BE2C (cell line): ENCODE results near the gene ECE2.

ENCODE experiments used
- DNase-seq: peaks from one replicate; pipeline ENCODE4 v3.0.0-alpha.2; 2020
- H3K27me3 ChIP-seq: fragments of 250-450 bp; sonication (Bioruptor Pico); 2 replicates; pipeline ENCODE4 v1.5.1; 2020; ENCODE audit warnings: mild to moderate bottlenecking
- H3K36me3 ChIP-seq: fragments of 250-450 bp; sonication (Bioruptor Pico); 2 replicates; pipeline ENCODE4 v1.5.1; 2020; ENCODE audit warnings: mild to moderate bottlenecking
- H3K4me1 ChIP-seq: fragments of 250-450 bp; sonication (Bioruptor Pico); 2 replicates; pipeline ENCODE4 v1.5.1; 2020
- H3K4me3 ChIP-seq: 2 replicates; pipeline ENCODE4 v1.5.1; 2011; ENCODE audit warnings: low read depth, low read length
- H3K9me3 ChIP-seq: fragments of 250-450 bp; sonication (Bioruptor Pico); 2 replicates; pipeline ENCODE4 v1.5.1; 2020
- TF ChIP-seq, protein P1 (sequence below): IDR thresholded peaks from 2 replicates; pipeline ENCODE4 v1.5.1; 2012; ENCODE audit warnings: mild to moderate bottlenecking, low read depth, low read length

Gene ECE2

DNA sequence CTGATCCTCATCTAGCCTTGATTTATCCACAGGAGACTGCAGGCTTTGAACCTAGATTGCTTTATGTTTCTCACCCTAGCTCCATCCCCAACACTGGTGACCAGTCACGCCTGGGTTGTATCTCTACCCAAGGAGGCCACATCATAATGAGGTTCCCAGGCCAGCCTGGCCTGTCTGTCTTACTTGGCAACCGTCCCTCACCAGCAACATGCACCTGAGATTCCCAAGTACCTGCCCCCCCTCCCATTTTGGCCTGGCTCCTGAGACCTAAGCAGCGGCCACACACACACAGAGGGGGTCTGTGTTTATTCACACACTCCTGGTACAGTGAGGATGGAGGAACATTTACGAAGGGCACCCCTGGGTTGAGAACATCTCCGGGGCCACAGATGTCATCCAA is 16.9 kb upstream of the ECE2 start:
- H3K27me3 ChIP-seq = peaks cover 5% of the 10 kb centered on the region; the same call in 1 of the 2 replicates
- no peak for DNase-seq
- H3K4me3 ChIP-seq = no peak overlapping the region
- no peaks in the 10 kb centered on the region for H3K4me1 ChIP-seq
- H3K36me3 ChIP-seq = no peaks in the 10 kb centered on the region
- TF ChIP-seq, protein P1, sequence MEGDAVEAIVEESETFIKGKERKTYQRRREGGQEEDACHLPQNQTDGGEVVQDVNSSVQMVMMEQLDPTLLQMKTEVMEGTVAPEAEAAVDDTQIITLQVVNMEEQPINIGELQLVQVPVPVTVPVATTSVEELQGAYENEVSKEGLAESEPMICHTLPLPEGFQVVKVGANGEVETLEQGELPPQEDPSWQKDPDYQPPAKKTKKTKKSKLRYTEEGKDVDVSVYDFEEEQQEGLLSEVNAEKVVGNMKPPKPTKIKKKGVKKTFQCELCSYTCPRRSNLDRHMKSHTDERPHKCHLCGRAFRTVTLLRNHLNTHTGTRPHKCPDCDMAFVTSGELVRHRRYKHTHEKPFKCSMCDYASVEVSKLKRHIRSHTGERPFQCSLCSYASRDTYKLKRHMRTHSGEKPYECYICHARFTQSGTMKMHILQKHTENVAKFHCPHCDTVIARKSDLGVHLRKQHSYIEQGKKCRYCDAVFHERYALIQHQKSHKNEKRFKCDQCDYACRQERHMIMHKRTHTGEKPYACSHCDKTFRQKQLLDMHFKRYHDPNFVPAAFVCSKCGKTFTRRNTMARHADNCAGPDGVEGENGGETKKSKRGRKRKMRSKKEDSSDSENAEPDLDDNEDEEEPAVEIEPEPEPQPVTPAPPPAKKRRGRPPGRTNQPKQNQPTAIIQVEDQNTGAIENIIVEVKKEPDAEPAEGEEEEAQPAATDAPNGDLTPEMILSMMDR = no peak
- no peaks in the 10 kb centered on the region for H3K9me3 ChIP-seq

- H3K27me3 ChIP-seq = peaks cover 5% of the 10 kb centered on the region; the same call in 1 of the 2 replicates
- no peak overlapping the region for H3K4me3 ChIP-seq
- H3K4me1 ChIP-seq = no peaks in the 10 kb centered on the region
- H3K36me3 ChIP-seq = no peaks in the 10 kb centered on the region
- no peaks in the 10 kb centered on the region for H3K9me3 ChIP-seq
- DNase-seq = no peak
- TF ChIP-seq, protein P1 = no peak
Measured at GRCh38 chr3:184259396-184259877, 16.4 kb upstream of the ECE2 start.

GRCh38 chr3:184259878-184260723 is 15.7 kb upstream of the ECE2 start:
- H3K27me3 ChIP-seq = peaks cover 5% of the 10 kb centered on the region; the same call in 1 of the 2 replicates
- H3K36me3 ChIP-seq = no peaks in the 10 kb centered on the region
- DNase-seq = peak; percentile 55
- H3K4me1 ChIP-seq = no peaks in the 10 kb centered on the region
- TF ChIP-seq, protein P1 = no peak
- peak overlapping the region; percentile 67 for H3K4me3 ChIP-seq
- no peaks in the 10 kb centered on the region for H3K9me3 ChIP-seq

- Histone ChIP-seq H3K9me3 (no peaks in the 10 kb centered on the region), H3K36me3 (no peaks in the 10 kb centered on the region), H3K4me1 (no peaks in the 10 kb centered on the region), H3K4me3 (peak overlapping the region; percentile 67), H3K27me3 (peaks cover 5% of the 10 kb centered on the region; the same call in 1 of the 2 replicates)
- TF ChIP-seq, protein P1 = no peak
- peak; percentile 32 for DNase-seq
Measured at GRCh38 chr3:184260724-184261269, 15.0 kb upstream of the ECE2 start.

GRCh38 chr3:184261270-184261853 is 14.5 kb upstream of the ECE2 start, which contains the start of gene CAMK2N2:
TSS of gene CAMK2N2 (minus strand) at chr3:184261553. CDS start at chr3:184261285, 268 bp downstream.
- peak; percentile 96 for DNase-seq
- H3K9me3 ChIP-seq = no peaks in the 10 kb centered on the region
- TF ChIP-seq, protein P1 = no peak
- peak within 1 kb of the TSS; percentile 67 for H3K4me3 ChIP-seq
- peaks cover 5% of the 10 kb centered on the region; the same call in 1 of the 2 replicates for H3K27me3 ChIP-seq
- no peaks in the 10 kb centered on the region for H3K36me3 ChIP-seq
- no peaks in the 10 kb centered on the region for H3K4me1 ChIP-seq
